Stimulated activated CD8-positive, alpha-beta memory T cell treated with anti-CD3 and anti-CD28 coated beads, Interleukin-7, amount 100 ng/mL, for 48 hours (primary cell): ENCODE measurements around the gene NDUFA7.
"Not testable (repeated sequence)": the region's sequence is repeated elsewhere in the genome, so short reads cannot be mapped to it uniquely, and the experiment has no call there.

Experiments
- DNase-seq, 2 donors: peaks; one replicate each; pipeline ENCODE4 v3.0.0-alpha.2; 2020; ENCODE audit warnings: low read depth in 1 of 2; ENCODE audit errors: extremely low read depth in 1 of 2

The NDUFA7 gene

DNA sequence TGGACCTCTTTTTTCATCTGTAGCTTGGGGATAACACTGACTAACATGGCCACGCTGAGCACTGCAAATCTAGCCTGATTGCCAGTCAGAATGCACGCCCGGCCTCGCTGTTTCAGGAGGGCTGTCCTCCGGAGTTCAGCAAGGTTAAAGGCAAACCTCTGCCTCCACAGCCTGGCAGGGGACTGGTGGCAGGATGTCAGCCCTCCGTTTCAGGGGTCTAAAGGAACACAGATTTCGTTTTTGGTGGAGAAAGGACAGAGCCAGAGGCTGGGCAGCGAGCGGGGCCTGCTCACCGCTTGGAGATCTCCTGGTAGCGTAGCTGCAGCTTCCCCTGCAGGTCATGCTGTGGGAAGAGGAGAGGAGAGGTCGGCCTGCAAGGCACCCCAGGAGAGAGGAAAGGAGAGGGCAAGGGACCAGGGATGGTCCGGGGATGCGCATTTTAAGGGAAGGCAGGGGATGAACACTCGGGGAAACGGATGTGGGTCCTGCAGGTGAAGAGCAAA is 560 bp downstream of the NDUFA7 start:
- no peak for DNase-seq

DNA sequence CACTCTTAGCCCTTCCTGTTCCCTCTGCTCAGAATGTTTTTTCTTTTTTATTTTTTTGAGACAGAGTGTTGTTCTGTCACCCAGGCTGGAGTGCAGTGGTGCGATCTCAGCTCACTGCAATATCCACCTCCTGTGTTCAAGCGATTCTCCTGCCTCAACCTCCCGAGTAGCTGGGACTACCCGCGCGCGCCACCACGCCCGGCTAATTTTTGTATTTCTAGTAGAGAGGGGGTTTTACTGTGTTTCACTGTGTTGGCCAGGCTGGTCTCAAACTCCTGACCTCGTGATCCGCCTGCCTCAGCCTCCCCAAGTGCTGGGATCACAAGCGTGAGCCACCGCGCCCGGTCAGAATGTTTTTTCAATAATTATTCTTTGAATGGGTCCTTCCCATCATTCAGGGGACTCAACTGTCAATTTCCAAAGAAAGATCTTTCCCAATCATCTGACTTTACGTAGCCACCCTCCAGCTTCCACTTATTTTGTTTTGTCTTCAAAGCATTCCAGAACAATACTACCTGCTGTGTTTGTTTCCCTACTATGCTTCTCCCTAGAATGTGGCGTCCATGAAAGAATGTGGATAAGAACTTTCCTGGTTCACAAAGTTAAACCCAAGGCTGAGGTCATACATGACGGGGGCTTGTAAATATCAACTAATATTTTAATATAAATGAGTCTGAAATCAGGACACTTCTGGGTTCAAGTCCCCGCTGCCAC is 1.2 kb downstream of the NDUFA7 start:
- DNase-seq, result no peak

GRCh38 chr19:8318835-8319234 is 2.3 kb downstream of the NDUFA7 start:
- DNase-seq, result not testable (repeated sequence)

DNA sequence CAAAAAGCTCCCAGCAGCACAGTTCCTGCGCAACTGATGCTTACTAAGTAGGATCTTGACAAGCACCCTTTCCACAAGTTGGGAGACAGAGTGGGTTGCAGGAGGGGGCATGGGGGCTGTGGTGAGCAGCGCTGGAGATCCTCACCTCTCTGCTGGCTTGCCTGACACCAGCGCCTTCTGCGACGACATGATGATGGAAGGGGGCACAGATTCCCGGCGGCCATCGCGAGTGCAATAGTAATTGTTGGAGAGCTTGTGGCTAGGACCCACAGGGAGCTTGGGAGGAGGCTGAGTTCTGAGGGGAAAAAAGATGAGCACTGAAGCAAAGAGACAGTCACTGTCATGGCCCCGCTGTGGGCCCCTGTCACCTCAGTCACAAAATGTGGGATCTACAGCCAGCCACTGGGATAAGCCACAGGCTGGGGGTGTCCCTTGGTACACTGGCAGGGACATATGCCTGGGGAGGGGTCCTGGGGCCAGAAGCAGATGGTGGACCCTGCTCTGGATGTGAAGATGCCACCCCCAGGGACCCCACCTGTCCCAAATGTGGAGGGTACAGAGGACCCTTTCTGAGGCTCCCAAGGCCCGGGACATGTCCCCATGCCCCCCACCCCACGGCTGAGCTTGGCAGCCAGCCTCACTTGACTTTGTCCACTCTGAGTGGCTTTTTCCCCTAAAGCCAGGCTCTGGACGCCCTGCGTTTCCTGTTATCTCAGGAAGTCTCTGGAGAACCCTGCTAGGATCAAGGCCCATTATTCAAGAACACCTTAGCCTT is 4.6 kb downstream of the NDUFA7 start:
- DNase-seq, result no peak

DNA sequence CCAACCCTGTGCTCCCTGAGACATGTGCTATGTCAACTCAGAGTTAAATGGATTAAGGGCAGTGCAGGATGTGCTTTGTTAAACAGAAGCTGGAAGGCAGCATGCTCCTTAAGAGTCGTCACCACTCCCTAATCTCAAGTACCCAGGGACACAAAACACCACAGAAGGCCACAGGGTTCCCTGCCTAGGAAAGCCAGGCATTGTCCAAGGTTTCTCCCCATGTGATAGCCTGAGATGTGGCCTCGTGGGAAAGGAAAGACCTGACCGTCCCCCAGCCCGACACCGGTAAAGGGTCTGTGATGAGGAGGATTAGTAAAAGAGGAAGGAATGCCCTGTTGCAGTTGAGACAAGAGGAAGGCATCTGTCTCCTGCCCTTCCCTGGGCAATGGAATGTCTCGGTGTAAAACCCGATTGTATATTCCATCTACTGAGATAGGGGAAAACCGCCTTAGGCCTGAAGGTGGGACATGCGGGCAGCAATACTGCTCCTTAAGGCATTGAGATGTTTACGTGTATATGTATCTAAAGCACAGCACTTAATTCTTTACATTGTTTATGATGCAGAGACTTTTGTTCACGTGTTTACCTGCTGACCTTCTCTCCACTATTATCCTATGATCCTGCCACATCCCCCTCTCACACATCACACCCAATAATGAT is 6.1 kb downstream of the NDUFA7 start:
- DNase-seq, result not testable (repeated sequence)

GRCh38 chr19:8311461-8312260 is 9.5 kb downstream of the NDUFA7 start:
- no peak for DNase-seq

- DNase-seq, result no peak
Observed at GRCh38 chr19:8310342-8311055, 10.7 kb downstream of the NDUFA7 start.

DNA sequence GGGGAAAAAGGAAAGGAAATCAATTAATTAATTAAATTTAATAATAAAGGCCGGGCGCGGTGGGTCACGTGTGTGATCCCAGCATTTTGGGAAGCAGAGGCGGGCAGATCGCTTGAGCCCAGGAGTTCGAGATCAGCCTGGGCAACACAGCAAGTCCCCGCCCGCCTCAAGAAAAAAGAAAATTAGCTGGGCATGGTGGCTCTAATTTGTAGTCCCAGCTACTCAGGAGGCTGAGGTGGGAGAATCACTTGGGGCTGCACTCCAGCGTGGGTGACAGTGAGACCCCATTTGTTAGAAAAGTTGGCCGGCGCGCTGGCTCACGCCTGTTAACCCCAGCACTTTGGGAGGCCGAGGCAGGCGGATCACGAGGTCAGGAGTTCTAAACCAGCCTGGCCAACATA is 12.3 kb downstream of the NDUFA7 start:
- no peak for DNase-seq

DNA sequence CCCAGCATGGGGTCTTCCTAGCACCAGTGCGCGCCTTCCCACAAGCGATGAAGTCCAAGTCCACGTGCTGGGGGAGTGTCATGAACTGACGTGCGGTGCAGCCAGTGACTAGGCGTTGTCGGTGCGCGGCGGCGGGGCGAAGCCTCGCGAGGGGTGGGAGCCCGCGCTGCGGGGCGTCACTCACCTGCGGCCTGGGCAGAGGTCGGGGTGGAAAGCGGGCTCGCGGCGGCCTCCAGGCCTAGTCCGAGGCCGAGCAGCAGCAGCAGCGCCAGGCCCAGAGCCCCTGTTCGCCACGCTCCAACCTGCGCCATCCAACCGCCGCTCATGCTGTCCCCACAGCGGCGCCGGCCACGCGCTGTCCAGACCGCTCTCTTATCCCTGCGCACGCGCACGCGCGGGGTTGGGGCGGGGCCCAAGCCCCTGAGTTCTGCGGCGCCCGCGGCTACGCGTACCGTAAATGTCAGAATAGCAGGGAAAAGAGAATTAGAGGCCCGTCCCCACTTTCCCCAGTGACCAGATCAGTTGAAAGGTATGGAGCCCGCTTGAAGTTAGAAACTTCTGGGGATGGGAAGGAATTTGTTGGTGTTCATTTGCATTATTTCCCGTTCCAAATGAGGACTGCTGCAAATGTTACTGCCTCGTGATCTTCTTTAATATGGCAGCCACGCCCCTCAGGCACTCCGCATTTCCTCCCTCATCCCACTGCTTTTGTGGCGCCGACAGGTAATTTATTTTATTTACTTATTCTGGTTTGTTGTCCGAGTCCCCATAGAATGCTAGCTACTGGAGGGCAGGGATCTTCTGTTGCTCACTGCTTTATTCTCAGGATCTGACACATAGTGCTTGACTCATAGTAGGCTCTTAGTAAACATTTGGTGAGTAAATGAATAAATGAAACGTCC is 13.0 kb downstream of the NDUFA7 start, which contains the start of gene CD320:
Gene CD320 (minus strand): TSS at position 394 of the 902 bp plus-strand sequence. CDS start 68 bp downstream, at position 326.
- peak; percentile 73 to 82 for DNase-seq

GRCh38 chr19:8307400-8307964 is 13.7 kb downstream of the NDUFA7 start:
- DNase-seq, result no peak

DNA sequence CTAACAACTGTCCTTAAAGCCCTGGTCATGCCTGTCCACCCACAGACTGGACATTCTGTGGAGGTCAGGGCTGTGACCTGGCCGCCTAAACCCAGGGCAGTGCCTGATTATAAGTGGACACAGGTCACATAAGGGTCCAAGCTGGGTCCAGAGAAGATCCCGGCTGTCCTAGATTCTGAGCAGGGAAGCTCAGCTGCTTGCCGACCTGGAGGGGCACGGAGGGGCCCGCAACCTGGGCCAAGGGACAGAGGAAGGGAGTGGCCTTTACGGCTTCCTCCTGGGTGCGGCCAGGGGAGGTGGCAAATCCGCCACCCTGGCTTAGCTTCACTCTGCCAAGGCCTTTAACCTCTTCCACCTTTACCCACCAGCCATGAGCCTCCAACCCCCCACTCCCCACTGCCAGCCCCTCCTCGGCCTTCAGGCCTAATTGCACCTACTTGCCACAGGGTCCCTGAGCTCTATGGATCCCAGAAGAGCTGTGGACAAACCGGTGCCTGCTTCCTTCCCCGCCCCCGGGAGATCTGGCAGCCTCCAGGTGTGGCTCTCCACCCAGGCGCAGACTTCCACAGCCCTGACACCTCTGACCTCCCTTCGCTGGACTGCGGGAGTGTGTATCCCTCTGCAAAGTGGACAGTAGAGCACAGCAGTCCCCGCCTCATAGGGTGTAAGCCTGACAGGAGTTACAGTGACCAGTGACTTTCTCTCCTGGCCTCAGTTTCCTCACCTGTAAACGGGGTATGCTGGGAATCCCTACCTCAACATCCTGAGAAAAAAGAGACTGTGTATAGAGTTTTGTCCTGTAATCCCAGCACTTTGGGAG is 14.7 kb downstream of the NDUFA7 start:
- no peak for DNase-seq

GRCh38 chr19:8305798-8306197 is 15.4 kb downstream of the NDUFA7 start:
- no peak for DNase-seq

DNA sequence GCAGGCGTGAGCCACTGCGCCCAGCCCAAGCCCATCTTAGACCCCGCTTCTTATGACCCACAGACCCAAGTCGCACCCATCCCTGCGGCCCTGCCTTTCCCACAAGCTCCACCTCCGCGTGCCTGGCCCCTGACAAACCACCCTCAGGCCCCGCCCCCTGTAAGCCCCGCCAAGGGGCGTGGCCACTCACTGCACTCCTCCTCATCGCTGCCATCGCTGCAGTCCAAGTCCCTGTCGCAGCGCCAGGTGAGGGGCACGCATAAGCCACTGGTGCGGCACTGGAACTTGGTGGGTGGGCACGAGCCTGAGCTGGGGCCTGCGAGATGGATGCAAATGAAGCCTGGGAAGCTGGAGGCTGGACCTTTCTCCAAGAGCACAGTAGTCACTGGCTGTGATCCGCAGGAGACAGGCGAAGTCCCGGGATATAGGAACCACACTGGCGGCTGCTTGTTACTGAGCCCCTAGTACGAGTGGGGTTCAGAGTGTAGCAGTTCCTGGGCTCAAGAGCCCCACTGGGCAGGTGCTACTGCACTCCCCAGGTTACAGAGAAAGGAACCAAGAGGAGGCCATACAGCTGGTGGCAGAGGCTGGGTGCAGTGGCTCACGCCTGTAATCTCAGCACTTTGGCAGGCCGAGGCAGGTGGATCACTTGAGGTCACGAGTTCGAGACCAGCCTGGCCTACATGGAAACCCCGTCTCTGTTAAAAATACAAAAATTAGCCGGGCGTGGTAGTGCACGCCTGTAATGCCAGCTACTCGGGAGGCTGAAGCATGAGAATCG is 16.1 kb downstream of the NDUFA7 start:
- DNase-seq, result no peak

DNA sequence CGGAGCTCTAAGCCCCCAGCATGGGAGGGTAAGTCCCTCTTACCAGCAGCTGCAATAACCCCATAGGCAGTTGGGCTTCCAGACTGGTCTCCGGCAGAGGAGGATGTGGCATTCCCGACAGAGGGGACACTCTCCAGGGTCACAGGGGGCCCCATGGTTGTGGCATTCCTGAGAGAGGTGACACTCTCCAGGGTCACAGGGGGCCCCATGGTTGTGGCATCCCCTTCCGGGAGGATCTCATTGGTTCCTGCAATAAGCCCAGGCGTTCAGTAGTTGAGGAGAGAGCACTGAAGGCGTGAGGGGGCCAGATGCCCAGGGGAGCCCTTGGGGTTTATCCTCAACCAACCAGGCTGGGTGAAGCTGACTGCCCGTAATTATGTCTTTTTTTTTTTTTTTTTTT is 18.4 kb downstream of the NDUFA7 start:
- DNase-seq, result no peak

- no peak for DNase-seq
Observed at GRCh38 chr19:8302357-8302691, 18.9 kb downstream of the NDUFA7 start.

GRCh38 chr19:8291337-8291736 is 29.8 kb downstream of the NDUFA7 start:
- DNase-seq, result not testable (repeated sequence)

DNA sequence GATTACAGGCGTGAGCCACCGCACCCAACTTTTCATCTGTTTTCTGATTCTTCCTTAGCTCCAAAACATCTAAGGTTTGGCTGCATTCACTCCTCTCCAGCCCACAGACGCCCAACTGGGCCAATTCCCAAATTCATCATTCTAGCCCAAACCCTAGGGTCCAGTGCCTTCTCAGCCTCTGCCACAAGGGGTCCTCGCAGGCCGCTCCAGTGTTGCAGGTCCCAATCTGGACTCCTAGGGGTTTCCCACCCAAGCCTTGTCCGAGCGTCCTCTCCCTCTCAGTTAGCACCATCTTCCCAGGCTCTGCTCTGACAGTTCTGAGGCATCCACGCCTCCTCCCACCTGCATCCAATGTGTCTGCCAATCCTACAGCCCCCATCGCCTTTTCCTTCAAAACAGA is 44.7 kb downstream of the NDUFA7 start:
- not testable (repeated sequence) for DNase-seq
